NCI-H2171 (cell line): ENCODE data around the gene CCDC170.
"Not testable (repeated sequence)": the region's sequence is repeated elsewhere in the genome, so short reads cannot be mapped to it uniquely, and the experiment has no call there.

ENCODE experiments used
- DNase-seq: peaks from one replicate; lab custom pipeline; 2025; lab: John Stamatoyannopoulos, UW

CCDC170 gene

DNA sequence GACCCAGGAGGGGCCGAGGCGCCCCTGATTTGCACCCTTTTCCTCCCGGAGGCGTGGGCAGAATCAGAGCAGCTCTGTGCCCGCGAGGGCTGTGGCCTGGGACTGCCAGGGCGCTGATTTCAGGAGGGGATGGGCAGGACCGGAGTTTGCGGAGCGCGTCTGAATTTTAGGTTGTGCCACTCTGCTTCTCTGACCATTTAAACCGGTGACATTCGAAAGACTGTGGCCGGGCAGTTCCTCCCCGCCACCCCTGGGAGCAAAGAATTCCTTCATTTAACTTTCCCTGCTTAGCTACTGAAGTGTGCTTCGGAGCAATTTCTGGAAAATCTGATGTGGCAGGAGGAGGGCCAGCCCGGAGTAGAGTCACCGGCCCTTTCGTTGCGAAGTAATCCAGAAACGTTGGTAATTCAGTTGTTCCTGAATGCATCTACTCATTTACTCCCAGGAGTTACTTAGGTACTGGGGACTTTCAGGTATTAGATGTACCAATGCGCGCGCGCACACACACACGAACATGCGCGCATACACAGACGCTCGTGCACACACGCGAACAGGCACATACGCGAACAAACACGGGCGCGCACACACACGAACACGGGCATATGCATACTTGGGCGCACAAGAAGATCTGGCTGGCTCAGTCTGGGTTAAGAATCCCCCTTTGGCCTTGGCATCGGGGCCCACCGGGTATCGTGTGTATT lies 568 bp downstream of the CCDC170 start:
- DNase-seq = no peak

- DNase-seq = no peak
Observed at GRCh38 chr6:151494936-151495320, 1.1 kb downstream of the CCDC170 start.

DNA sequence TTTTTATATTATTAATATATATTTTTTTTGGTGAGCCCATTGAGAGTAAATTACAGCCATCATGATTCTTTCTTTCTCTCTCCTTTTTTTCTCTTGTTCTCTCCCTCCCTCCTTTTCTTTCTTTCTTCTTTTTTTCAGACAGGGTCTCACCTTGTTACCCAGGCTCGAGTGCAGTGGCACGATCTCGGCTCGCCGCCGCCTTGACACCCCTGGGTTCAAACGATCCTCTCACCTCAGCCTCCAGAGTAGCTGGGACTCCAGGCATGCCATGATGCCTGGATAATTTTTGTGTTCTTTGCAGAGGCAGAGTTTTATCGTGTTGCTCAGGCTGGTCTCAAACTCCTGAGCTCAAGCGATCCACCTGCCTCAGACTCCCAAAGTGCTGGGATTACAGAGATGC lies 1.6 kb downstream of the CCDC170 start:
- no peak for DNase-seq

DNA sequence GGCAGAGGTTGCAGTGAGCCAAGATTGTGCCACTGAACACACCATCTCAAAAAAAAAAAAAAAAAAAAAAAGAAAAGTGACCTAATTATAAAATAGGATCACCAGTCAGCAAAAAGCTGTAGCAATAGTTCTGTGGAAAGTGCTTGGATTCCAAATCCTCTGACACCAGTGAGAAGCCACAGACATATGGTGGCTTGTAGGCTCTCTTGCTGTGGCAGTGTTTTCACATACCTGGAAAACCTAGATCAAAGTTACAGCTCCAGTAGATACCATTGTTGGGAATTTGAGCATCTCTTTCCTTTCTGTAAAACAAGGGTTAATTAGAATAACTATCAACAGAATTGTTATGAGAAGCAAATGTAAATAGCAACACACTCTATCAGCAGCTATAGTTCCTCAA lies 4.1 kb downstream of the CCDC170 start:
- no peak for DNase-seq

DNA sequence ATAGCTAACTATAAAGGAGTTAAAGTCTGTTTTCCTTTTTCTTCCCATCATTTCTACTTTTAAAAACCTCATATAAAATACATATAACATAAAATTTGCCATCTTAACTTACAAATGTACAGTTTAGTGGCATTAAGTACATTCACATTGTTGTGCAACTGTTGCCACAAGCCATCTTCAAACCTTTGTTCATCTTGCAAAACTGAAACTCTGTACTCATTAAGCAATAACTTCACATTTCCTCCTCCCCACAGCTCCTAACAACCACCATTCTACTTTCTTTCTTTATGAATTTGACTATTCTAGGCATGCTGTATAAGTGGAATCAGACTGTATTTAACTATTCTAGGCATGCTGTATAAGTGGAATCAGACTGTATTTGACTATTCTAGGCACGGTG lies 4.5 kb downstream of the CCDC170 start:
- no peak for DNase-seq

DNA sequence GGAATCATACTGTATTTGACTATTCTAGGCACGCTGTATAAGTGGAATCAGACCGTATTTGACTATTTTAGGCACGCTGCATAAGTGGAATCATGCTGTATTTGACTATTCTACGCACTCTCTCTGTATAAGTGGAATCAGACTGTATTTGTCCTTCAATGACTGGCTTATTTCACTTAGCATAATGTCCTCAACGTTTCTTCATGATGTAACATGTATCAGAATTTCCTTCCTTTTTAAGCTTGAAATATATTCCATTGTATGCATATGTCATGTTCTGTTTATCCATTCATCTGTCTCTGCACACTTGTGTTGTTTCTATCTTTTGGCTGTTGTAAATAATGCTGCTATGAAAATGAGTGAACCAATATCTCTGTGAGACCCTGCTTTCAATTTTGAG lies 5.7 kb downstream of the CCDC170 start:
- no peak for DNase-seq

GRCh38 chr6:151501511-151502136 lies 7.8 kb downstream of the CCDC170 start:
- no peak for DNase-seq

DNA sequence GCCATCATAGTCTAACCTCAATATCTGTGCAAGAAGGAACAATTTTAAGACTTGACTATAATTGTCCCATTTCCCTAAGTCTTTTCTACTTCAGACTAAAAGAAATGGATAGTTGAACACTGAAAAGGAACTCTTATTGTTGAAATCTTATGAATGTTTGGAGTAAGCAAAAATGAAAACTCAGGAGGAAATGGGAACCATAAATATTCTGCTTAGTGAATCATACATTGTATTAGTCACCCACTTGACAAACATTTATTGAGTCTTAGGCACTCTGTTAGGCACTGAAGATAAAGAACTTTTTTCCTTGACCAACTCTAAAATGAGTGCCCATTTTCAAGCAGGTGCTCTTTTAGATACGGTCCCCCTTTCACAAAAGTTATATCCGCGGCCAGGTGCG lies 8.7 kb downstream of the CCDC170 start:
- DNase-seq = no peak

- DNase-seq = no peak
Observed at GRCh38 chr6:151506761-151507160, 12.9 kb downstream of the CCDC170 start.

- no peak for DNase-seq
Observed at GRCh38 chr6:151509048-151509447, 15.2 kb downstream of the CCDC170 start.

DNA sequence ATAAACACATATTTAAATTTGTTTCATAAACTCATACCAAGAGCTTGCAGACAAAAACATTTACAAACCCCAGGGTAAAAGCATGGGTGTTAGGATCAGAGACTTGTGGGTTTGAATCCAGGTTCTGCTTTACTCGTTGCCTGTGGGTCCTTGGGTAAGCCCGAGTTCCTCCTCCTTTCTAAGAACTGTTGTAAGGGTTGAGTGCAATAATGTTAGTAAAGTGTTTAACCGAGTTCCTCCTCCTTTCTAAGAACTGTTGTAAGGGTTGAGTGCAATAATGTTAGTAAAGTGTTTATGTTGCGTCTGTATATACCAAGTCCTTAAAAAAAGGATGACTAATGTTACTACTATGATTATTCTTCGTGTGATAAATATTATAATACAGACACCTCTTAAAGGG lies 18.7 kb downstream of the CCDC170 start:
- no peak for DNase-seq

DNA sequence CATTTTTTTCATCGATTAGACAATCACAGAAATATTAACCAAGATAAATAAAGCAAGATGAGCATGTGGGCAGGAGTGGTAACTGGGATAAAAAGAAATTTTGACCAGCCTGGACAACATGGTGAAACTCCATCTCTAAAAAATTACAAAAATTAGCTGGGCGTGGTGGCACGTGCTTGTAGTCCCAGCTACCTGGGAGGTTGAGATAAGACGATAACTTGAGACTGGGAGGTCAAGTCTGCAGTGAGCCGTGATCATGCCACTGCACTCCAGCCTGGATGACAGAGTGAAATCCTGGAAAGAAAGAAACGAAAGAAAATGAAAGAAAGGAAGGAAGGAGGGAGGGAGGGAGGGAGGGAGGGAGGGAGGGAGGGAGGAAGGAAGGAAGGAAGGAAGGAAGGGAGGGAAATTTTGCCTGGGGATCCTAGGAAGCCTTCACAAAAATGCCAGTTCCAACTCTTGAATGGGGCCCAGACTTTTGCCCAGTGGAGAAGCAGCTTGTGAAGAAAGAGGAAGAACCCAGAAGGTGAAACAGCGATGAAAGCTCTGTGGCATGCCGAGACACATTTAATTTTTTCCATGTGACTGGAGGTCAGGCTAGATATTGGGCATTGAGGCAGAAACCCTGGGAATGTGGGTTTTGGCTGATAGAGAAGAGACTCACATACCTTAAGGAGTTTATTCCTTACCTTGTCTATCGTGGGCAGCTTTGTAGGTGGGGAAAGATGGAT lies 20.3 kb downstream of the CCDC170 start:
- peak; percentile 33 for DNase-seq

GRCh38 chr6:151518992-151519391 lies 25.2 kb downstream of the CCDC170 start:
- DNase-seq = not testable (repeated sequence)

DNA sequence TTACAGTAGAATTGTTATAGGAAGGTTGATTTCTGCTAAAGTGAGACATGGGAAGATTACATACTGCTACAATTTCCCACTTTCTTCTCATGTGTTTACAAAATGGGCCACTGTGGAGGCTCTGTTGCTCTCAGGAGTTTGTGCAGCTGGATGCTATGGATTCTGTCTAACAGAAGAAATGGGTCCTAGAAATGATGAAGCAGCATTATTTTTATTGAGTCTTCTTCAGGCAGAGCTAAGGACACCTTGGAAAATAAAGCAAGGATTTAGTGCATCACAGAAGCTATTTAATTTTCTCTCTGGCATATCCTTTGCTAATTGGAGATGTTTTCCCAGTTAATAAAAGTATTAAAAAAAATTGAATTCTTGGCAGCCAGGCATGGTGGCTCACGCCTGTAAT lies 29.2 kb downstream of the CCDC170 start:
- DNase-seq = no peak

DNA sequence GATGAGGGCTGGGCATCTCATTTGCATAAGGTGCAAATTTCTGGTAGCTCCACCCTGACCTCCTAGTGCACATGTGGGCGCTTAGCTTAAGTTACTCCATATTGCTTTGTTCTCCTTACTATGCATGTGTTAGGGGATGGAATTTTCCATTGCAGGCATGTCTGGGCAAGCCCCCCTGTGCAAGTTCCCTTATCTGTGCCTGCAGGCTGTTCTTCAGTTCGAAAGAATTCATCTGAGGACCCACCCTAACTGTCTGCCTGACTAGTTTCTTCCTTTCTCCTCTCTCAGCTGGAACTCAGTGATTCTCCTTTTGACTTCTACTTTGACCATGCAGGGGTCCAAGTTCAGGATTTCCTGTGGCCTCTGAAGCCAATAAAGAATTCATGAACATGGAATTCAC lies 30.2 kb downstream of the CCDC170 start:
- DNase-seq = no peak

GRCh38 chr6:151534576-151534975 lies 40.8 kb downstream of the CCDC170 start:
- no peak for DNase-seq

GRCh38 chr6:151535476-151536187 lies 41.8 kb downstream of the CCDC170 start:
- DNase-seq = no peak

GRCh38 chr6:151536188-151536479 lies 42.3 kb downstream of the CCDC170 start:
- no peak for DNase-seq

DNA sequence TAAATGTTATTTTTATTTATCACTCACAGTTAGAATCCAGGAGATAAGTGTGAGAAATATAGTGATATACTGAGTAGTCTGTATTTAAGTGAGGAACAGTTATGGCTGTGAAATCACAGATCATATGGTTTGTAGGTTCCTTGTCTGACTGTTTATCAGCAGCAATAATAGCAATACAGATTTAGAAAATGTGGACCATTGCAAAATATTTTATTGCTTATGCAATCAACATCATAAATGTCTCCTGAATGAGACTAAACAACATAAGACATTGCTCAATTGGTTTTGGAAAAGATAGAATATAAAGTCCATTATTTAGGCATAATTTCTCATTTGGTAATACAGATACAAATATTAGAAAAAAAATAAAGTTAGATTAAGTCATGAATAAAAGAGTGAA lies 43.7 kb downstream of the CCDC170 start:
- DNase-seq = no peak

- no peak for DNase-seq
Observed at GRCh38 chr6:151539506-151540268, 45.9 kb downstream of the CCDC170 start.

- no peak for DNase-seq
Observed at GRCh38 chr6:151544453-151544852, 50.6 kb downstream of the CCDC170 start.

GRCh38 chr6:151544884-151545283 lies 51.1 kb downstream of the CCDC170 start:
- DNase-seq = not testable (repeated sequence)
